NCI-H2227 (cell line): Measurements from ENCODE around the gene FOS.
"Not testable (repeated sequence)": the region's sequence is repeated elsewhere in the genome, so short reads cannot be mapped to it uniquely, and the experiment has no call there.

ENCODE experiments used
- DNase-seq: peaks from one replicate; lab custom pipeline; 2025; ENCODE audit not compliant: unreplicated experiment; lab: John Stamatoyannopoulos, UW

FOS gene

DNA sequence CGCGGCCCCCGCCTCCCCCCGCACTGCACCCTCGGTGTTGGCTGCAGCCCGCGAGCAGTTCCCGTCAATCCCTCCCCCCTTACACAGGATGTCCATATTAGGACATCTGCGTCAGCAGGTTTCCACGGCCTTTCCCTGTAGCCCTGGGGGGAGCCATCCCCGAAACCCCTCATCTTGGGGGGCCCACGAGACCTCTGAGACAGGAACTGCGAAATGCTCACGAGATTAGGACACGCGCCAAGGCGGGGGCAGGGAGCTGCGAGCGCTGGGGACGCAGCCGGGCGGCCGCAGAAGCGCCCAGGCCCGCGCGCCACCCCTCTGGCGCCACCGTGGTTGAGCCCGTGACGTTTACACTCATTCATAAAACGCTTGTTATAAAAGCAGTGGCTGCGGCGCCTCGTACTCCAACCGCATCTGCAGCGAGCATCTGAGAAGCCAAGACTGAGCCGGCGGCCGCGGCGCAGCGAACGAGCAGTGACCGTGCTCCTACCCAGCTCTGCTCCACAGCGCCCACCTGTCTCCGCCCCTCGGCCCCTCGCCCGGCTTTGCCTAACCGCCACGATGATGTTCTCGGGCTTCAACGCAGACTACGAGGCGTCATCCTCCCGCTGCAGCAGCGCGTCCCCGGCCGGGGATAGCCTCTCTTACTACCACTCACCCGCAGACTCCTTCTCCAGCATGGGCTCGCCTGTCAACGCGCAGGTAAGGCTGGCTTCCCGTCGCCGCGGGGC, at the start of gene FOS:
Gene FOS, plus strand, starts transcription at position 407 of the 731 bp plus-strand sequence. Its CDS starts 155 bp downstream, at position 562.
- peak; percentile 93 for DNase-seq

DNA sequence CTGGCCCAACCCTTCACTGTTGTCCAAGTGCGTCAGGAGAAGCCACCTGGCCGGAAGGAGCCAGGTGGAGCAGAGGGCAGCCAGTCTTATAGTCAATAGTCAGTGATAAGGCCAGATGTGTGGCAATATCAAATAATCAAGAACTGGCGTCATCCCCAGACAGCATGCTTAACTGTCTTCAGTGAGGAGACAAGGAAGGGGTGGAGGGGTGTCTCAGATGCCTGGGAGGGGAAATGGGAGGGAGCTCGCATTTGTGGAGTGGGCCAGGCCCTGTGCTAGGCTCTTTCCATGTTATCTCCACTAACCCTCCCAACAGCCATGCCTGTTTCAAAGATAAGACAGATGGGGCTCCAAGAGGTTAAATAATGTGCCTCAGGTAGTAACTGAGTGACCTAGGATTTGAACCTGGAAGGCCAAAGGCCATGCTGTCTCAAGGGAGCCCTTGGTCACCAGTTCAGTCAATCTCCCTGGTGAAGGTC, 48.9 kb upstream of the FOS start:
- DNase-seq, result no peak

DNA sequence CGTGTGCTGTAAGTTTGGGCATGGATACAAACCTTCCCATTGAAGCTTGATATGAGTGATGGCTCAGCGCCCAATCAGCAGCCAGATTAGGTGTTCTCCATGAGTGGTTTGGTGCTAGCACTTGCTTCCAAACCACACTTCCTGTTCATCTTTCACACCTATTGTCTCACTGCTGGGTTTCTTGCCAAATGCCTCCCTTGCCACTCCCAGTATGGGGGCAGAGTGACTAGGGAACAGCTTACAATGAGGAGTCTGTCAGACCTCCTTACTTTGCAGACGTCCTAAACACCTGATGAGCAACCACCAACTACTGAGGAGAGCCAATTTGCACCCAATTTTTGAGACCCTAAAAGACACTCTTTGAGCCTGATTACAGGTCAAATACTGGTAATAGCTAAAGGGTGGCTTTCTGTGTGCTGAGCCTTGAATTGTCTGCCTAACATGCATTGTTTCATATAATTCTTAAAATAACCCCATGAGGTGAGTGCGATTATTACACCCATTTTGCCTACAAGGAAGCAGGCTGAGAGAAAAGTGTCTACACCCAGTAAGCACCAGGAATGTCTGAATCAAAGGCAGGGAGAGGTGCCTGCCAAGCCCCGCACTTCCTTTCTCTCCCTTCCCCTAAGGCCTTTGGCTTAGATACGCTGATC, 48.4 kb upstream of the FOS start:
- DNase-seq, result no peak

DNA sequence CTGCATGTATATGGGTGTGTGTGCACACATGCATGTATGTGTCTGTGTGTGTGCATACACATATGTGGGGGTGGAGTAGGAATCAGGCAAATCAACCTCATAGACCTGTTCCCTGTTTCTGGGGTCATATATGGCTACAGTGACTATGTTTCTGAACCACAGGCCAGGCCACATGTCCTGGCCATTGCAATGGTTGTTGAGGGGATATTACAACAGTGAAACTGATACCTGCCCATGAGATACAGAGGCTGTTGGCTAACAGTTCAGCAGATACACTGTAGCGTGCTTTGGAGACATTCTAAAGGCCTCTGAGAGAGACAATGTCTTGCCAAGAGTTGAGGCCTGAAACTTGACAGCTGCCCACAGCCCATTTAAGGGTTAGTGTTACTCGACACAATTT, 47.3 kb upstream of the FOS start:
- DNase-seq, result no peak

DNA sequence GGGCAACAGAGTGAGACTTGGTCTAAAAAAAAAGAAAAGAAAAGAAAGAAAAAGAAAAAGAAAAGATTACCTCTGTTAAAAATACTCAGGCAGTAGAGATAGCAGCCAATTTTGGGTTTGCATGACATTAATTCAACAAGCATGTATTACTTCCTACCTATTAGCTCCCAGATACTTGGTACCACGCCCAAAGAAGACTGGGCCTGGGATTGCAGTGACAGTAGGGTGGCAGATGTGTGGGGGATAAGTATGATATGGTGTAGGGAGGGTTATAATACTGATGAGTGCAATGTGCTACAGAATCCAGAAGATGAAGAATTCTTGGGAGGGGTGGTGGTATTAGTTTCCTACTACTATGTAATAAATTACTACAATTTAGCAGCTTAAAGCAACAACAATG, 46.4 kb upstream of the FOS start:
- no peak for DNase-seq

DNA sequence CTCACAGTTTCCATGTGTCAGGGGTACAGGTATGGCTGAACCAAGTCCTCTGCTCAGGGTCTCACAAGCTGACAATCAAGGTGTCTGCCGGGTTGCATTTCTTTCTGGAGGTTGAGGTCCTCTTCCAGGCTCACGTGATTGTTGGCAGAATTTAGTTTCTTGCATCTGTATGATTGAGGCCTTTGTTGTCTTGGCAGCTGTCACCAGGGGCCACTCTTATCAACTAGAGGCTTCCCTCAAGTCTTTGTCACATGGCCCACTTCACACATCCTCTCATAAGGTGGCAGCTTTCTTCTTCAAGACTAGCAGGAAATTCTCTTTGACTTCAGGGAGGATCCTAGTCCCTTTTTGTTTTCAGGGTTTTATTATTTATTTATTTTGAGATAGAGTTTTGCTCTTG, 46.0 kb upstream of the FOS start:
- DNase-seq, result no peak

DNA sequence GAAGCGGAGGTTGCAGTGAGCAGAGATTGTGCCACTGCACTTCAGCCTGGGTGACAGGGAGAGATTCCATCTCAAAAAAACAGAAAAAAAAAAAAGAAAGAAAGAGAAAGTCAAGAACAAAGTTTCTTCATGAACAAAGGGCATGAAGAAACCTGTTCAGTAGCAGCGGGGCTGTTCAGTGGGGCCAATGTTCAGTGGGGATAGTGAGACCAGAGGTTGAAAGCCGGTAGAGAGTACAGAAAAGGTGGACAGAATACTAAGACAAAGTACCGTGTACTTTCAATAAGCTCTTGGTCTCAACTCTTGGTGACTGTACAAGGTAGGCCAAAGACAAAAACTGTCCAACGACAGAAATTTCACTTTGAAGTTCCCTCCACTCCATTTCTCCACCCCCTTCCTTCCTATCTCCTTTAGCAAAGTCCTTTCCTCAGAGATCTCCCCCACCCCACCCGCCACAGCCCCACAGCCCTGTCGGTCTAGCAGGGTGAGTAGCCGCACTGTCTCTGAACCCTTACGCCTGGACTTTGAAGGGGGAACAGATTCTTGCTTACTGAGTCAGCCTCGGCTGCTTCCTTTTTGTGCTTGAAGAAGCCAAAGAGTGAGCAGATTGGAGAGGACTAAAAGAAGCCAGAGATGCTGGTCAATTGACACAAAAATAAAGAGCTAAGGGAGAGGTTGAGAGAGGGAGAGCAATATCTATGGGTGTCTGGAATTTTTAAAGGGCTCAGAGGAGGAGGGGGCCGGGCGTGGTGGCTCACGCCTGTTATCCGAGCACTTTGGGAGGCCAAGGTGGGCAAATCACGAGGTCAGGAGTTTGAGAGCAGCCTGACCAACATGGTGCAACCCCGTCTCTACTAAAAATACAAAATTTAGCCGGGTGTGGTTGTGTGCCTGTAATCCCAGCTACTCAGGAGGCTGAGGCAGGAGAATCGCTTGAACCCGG, 44.2 kb upstream of the FOS start:
- no peak for DNase-seq

DNA sequence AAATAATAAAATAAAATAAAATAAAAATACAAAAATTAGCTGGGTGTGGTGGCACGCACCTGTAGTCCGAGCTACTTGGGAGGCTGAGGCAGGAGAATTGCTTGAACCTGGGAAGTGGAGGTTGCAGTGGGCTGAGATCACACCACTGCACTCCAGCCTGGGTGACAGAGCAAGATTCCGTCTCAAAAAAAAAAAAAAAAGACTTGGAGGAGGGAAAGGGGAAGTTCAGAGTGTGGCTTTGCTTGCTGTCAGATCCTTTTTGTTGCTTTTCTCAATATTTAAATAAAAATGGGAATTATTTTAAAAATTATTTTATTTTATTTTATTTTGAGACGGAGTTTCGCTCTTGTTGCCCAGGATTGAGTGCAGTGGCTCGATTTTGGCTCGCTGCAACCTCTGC, 43.4 kb upstream of the FOS start:
- DNase-seq, result not testable (repeated sequence)

DNA sequence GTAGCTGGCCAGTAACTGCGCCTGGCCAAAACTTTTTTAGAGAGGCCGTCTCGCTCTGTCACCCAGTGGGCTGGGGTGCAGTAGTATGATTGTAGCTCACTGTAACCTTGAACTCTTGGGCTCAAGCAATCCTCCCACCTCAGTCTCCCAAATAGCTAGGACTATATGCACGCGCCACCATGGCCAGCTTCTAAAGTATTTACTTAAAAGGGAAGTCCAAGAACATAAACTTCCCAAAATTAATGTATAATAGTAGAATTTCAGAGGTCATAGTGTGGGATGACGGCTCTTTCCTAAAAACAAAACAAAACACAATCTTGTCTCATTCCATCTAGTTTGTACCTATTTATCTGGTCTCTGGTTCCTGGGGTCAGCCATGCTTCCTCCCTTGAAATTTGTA, 42.2 kb upstream of the FOS start:
- no peak for DNase-seq

DNA sequence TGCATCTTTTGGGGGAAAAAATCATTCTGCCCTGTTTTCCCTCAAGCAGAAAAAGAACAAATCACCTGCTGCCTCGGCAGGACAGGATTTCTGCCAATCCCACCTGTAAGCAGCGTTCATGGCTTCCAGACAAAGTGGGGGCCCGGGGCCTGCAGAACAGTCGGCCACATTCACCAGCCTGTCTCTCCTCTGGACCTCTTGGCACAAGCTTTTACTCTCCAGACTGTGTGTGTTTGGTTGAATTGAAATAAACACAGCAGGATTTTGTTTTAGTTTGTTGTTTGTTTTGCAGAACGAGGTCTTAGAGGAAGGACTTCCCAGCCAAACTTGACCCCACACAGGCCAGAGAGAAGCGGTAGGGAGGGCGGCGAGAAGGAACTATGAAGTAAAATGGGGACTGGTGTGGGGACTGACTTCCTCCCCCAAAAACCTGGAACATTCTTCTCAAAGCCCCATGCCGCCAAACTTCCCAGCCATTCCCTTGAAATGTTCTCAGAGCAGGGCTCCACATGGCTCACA, 41.7 kb upstream of the FOS start:
- no peak for DNase-seq

DNA sequence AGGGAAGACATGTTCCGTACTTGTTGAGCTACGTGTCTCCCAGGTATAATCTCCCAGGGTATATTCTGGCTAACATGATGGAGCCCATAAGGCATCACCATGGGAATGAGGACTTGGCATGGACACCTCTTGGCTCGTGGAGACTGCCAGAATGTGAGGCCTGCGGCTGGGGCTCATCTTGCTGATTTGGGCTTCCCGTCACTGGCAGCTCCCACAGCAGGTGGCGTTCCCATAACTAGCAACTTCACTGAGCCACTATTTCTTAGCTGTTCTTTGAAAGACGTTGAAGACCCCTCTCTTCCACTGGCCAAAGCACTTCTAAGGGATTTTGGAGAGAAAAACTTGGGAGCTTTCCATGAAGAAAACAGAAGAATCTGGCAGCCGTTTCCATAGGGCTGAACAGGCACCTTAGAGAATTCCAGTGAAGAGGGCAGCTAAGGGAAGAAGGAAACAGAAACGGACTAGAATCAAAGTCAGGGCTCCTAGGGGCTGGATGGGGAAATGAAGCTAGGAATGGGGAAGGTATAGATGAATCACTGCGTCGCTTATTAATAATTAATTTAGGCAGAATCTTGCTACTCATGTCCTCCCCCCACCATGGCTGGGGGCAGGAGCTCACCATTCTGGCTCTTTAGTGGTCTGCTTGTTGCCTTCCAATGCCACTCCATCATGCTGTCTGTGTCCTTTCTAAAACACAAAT, 39.7 kb upstream of the FOS start:
- DNase-seq, result no peak

DNA sequence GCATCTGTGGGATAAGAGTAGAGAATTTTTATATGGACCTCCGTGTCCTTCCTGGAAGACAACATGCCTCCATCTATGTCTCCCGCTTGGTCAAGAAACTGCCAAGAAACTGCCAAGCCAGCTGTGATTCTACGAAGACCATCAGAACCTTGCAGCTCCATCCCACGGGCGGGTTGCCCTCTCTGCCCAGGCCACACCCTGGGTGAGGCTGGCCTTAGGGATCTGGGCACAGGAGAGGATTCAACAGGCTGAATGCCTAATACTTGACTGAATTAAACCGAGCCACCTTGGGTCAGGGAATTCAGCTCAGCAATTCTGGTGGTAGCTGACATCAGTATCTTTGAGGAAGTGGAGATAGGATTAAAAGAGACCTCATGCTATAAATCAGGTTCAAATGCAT, 37.8 kb upstream of the FOS start:
- DNase-seq, result no peak

DNA sequence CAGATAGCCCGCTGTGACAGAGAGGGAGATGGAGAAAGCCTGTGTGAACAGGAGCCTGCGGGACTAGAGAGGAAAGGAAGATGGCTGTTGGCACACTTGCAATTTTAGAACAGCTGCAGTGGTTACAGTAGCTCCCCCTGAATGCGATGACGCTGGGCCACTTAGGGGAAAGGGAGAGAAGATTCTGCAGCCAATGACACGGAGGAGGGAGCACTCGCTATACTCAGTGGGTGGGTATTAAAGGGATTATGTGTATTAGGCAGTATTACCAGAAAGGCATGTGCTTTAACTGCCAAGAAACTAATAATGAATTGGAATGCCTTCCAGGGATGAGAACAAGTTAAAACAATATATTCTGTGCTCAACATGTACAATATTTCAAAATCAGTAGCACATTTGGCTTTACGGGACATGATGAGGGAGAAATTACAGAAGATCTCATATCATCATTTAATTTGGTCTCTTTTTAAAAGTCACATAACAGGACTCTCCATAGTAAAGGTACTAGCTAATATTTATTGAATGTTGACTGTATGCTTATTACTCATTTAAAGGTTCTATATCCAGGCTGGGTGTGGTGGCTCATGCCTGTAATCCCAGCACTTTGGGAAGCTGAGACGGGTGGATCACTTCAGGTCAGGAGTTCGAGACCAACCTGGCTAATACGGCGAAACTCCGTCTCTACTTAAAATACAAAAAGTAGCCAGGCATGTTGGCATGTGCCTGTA, 35.9 kb upstream of the FOS start:
- peak; percentile 35 for DNase-seq

DNA sequence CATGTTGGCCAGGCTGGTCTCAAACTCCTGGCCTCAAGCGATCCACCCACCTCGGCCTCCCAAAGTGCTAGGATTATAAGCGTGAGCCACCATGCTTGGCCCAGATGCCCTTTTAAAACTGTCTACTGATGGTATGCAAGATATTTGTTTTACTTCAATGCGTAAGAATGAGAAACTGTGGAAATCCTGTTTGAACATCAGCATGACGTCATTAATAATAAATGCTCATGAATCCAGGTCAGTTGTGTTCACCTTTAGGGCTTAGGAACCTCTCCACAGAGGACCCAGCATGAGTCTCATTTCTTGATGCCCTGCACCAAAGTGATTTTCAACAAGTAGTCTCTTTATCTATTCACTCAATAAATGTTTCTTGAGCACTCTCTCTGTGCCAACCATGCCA, 34.5 kb upstream of the FOS start:
- no peak for DNase-seq

DNA sequence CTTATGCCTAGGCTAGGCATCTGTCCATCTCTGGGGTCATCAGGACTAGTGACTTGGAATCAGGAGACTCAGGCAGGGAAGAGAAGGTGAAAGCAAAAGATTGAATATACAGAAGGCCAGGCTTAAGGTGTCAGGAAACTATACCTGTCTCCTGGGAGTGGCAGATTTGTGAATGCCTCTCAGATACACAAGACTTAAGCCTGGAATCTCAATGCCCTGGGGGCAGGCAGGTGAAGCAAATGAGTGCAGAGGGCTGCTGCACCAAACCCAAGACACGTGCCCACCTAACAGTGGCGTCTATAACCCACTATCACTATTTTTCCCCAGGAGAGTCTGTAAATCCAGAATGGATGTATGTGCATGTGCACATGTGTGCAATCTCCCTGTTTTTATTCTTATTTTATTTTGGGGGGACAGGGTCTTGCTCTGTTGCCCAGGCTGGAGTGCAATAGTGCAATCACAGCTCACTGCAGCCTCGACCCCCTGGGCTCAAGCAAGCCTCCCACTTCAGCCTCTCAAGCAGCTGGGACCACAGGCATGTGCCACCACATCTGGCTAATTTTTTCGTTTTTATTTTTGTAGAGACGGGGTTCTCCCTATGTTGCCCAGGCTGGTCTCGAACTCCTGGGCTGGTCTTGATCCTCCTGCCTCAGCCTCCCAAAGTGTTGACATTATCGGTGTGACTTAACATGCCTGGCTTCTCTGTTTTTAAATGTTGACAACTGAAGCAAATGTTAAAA, 31.9 kb upstream of the FOS start:
- no peak for DNase-seq

DNA sequence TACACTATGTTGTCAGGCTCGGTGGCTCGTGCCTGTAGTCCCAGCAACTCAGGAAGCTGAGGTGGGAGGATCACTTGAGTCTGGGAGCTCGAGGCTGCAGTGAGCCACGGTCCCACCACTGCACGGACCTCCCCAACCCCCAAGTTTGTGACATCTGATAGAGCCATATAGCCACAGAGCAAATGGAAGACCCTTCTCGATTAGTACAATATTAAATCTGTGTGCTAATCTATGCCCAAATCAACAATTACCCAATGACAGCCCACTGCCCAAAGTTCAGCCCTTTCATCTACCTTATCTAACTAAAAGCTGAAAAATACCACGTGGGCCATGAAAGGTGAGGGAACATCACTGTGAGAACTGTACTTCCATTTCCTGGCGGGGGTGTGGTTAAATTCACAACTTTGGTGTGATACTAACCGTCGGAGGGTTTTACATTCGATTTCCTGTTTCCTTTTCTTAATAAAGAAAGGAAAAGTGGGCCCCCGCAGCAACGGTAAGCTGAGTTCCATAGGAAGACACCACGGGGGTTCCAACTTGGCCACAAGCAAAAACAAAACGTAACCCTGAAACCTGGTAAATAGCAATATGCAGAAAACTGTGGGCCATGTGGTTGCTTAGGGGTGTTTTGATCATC, 31.2 kb upstream of the FOS start:
- no peak for DNase-seq

DNA sequence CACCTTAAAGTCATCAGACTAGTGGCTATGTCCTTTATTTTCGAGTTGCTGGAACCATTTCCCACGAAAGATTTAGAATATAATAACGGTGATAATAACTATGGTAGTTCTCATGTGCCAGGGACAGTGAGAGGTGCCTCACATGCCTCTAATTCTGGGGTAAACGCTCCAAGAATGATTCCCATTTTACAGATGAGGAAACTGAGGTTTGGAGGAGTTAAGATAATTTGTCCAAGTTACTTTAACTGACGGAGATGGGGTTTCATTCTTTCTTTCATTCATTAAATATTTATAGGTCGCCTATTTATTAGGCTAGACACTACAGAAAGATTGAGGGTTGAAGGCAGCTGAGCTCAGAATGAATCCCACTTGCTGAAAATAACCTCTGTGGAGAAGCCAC, 30.7 kb upstream of the FOS start:
- no peak for DNase-seq

DNA sequence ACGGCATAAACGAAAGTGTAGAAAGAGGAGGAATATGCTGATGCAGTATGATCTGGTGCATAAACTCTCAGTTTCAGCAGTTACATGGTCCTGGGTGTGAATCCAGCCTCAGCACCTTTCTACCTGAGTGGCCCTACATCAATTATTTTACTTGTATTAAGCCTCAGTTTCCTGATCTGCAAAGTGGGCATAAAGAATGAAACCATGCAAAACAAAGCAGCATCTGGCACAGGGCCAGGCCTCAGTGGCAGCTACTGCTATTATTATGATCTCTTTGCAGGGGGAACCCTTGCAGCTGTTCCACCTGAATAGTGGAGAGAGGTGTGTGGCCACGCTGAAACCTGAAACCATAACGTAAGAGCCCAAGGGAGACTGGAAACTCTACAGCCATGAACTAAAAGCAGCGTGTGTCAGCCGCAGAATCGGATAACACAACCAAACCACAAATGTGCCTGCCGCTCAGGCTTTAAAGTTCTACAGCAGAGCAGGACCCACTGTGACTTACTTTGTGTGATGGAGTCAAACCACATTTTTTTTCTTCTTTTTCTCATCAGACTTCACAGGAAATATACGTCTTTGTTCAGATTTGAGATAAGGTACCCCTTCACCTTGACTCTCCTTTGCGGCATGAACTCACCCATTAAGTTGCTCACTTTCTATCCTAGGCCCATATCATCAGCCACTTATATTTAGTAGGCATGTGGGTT, 29.2 kb upstream of the FOS start:
- DNase-seq, result no peak
